T1000 (cell line): ENCODE results near the gene R3HDM1.
A peak's percentile ranks its signal among the peaks of the same experiment; 100 is the strongest.
"Not testable (repeated sequence)": the region's sequence is repeated elsewhere in the genome, so short reads cannot be mapped to it uniquely, and the experiment has no call there.

Source experiments
- DNase-seq: peaks from one replicate; lab custom pipeline; 2025; ENCODE audit warnings: mixed read lengths; lab: John Stamatoyannopoulos, UW

The R3HDM1 gene

DNA sequence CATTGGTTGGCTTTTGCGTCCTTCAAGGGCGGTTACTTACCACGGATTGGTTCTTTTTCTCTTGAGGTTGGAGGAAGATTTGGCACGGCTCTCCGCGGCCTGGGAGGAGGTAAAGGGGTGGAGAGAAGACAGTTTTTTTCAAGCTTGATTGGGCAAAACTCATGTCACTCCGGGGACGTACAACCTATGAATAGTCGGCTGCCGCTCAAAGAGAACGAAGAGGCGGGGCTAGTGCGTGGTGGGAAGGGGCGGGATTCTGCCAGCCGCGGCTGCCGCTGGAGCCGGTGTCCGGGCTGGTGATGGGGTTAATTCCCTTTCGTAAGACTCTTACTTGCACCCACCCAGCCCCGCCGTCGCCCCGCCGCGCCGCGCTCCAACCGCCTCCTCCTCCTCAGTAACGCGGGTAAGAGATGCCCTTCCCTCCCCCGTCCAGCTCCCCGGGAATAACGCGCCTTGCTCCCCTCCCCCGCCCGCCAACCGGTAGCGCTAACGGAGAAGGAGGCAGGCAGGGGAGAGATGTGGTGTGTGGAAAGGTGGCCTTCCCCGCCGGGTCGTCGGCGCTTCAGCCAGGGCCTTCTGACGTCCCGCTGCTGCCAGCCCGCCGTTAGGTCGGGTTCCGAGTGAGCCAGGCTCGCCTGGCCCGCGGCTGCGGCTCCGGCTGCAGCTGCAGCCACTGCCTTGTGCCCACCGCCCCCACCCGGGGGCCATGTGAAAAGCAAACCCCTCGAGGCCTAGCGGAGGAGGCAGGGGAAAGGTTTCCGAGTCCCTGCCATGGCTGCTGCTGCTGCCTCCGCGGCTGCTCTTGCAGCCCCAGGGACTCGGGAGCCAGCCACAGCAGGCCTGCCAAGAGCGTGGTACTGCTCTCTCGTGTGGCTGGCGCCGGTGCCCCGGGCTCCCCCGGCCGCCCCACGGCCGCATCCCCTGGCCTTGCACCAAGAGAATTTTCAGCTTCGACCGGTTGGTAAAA lies at the start of gene R3HDM1:
TSS of gene R3HDM1 (plus strand) at position 254 of the 967 bp plus-strand sequence. CDS start 73,362 bp downstream, outside the sequence.
- peak; percentile 95 for DNase-seq

GRCh38 chr2:135485441-135485840 lies 45.8 kb upstream of the R3HDM1 start:
- no peak for DNase-seq

DNA sequence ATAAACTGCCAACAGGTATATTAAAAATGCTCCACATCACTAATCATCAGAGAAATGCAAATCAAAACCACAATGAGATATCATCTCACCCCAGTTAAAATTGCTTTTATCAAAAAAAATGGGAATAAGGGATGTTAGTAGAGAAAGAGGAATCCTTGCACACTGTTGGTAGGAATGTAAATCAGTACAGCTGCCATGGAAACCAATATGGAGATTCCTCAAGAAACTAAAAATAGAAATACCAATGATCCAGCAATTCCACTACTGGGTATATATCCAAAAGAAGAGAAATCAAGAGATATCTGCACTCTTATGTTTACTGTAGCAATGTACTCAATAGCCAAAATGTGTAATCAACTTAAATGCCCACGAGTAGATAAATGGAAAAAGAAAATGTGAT lies 40.9 kb upstream of the R3HDM1 start:
- no peak for DNase-seq

GRCh38 chr2:135494503-135494902 lies 36.8 kb upstream of the R3HDM1 start:
- DNase-seq: no peak

- DNase-seq: no peak
Measured at GRCh38 chr2:135494917-135495316, 36.4 kb upstream of the R3HDM1 start.

GRCh38 chr2:135498588-135498987 lies 32.7 kb upstream of the R3HDM1 start:
- not testable (repeated sequence) for DNase-seq

GRCh38 chr2:135504811-135505210 lies 26.5 kb upstream of the R3HDM1 start:
- no peak for DNase-seq

GRCh38 chr2:135510577-135510976 lies 20.7 kb upstream of the R3HDM1 start:
- DNase-seq: no peak

GRCh38 chr2:135512099-135512498 lies 19.2 kb upstream of the R3HDM1 start:
- no peak for DNase-seq

- no peak for DNase-seq
Measured at GRCh38 chr2:135525786-135526185, 5.5 kb upstream of the R3HDM1 start.

GRCh38 chr2:135528006-135528405 lies 3.3 kb upstream of the R3HDM1 start:
- no peak for DNase-seq

DNA sequence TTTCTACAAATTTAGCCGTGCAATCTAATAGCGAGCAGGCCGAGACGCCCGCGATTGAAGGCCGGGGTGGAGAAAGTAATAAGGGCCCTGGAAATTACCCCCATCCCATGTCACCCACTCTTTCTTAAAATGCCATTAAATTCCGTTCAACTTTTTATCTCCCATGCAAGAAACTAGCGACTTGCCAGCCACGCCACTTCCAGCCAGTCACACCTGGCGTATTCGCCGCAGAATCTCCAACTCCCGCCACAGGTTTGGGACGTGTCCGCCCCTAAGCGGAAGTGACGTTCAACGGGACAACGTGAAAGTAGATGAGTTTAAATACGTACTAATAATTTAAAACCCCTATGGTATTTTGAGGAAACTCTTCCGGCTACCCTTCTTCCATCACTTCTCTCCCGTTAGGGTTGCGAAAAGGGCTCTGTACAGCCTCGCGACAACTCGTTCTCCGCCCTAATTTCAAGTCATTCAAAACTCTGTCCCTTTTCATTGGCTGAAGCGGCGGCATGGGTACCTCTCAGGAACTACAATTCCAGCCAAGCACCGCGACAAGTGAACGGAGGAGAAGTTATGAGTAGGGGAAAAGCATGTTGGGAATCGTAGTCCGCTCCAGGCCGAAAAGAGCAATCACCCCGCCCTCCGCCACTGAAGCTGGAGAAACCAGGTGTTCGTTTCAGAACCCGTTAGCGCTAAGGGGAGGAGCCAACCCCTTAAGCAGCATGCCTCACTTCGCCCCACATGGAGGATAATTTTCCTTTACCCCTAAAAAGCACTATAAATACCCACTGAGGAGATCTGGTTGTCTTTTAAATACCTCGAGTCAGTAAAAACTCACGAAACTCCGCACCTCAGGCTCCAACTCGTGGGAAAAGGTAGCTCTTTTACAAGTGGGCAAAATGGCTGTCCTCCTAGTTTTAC lies 712 bp upstream of the R3HDM1 start, which contains the start of gene ZRANB3:
TSS of gene ZRANB3 (minus strand) at position 906 of the 918 bp plus-strand sequence.
- DNase-seq: peak; percentile 81

- DNase-seq: no peak
Measured at GRCh38 chr2:135532581-135532980, 1.3 kb downstream of the R3HDM1 start.

GRCh38 chr2:135533545-135533944 lies 2.3 kb downstream of the R3HDM1 start:
- not testable (repeated sequence) for DNase-seq

- DNase-seq: no peak
Measured at GRCh38 chr2:135546436-135546835, 15.2 kb downstream of the R3HDM1 start.

DNA sequence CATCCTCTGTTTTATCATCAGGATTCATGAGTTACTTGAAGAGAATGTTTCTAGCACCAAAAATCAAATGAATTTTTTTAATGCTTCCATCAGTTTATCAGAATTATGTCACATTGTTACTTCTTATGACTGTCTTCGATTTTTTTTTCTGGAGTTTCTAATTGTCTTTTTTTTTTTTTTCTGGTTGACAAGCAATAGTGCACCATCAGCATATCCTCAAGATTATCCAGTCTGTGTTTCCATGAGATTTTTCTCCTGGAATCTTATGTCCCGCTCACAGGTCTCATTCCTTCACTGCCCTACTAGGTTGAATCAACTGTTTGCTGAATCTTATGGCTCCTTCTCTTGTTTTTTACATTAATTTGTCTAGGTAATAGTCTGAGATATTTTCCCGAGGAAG lies 16.0 kb downstream of the R3HDM1 start:
- no peak for DNase-seq

GRCh38 chr2:135551356-135551755 lies 20.1 kb downstream of the R3HDM1 start:
- no peak for DNase-seq

GRCh38 chr2:135552887-135553286 lies 21.6 kb downstream of the R3HDM1 start:
- DNase-seq: no peak

- no peak for DNase-seq
Measured at GRCh38 chr2:135555311-135555710, 24.0 kb downstream of the R3HDM1 start.

DNA sequence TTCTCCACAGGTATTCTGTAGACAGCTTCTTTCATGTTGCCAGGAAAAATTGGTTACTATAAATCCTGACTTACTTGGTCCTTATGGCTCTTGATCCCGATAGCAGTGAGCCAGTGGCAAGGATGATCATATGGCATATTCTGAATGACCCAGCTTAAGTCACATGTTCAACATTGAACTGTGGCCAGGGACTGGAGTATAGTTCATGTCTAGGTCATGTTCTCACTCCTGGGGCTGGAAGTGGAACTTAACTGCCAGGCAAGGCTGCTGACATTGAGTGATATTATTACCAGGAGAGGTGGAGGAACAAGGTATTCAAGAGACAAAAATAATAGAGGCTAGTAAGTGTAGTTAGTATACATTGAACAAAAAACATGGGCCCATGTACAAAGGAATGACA lies 26.2 kb downstream of the R3HDM1 start:
- no peak for DNase-seq

- DNase-seq: no peak
Measured at GRCh38 chr2:135561925-135562324, 30.6 kb downstream of the R3HDM1 start.

GRCh38 chr2:135563793-135564192 lies 32.5 kb downstream of the R3HDM1 start:
- DNase-seq: no peak
